ENCODE data around the gene CNTN5.

The CNTN5 gene

DNA sequence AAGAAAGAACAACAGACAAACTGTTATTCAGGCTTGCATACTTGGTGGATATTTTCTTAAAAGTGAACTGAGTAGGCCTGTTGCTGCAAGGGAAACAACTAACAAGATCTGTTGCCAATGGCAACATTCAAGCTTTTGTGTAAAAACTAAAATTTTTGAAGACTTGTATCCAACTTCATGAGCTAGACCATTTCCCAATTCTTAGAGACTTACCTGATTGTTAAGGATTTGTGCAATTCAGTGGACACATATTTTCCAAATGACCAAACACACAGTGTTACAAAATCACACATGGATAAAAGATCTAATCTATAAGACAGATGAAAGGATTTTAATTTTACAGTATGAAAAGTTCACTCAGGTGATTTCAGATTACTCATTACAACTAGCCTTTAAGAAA is 564.1 kb downstream of the CNTN5 start:
- no peak for DNase-seq (ENCODE audit: low spot score)

GRCh38 chr11:99585606-99586005 is 564.9 kb downstream of the CNTN5 start:
- Histone ChIP-seq H3K27ac (ENCODE audit: poor library complexity, severe bottlenecking) (no peak overlapping the region), H3K4me3 (ENCODE audit: severe bottlenecking) (no peak overlapping the region), H3K36me3 (ENCODE audit: low read depth) (no peaks in the 10 kb centered on the region), H3K4me1 (ENCODE audit: insufficient read depth, poor library complexity, severe bottlenecking) (peaks cover 3% of the 10 kb centered on the region), H3K27me3 (ENCODE audit: insufficient read depth, poor library complexity, severe bottlenecking) (no peaks in the 10 kb centered on the region), H3K9me3 (ENCODE audit: severe bottlenecking) (no peaks in the 10 kb centered on the region)
- DNase-seq (ENCODE audit: low spot score) (no peak), ATAC-seq (ENCODE audit: low read depth) (no peak)
- TF ChIP-seq, protein P1, sequence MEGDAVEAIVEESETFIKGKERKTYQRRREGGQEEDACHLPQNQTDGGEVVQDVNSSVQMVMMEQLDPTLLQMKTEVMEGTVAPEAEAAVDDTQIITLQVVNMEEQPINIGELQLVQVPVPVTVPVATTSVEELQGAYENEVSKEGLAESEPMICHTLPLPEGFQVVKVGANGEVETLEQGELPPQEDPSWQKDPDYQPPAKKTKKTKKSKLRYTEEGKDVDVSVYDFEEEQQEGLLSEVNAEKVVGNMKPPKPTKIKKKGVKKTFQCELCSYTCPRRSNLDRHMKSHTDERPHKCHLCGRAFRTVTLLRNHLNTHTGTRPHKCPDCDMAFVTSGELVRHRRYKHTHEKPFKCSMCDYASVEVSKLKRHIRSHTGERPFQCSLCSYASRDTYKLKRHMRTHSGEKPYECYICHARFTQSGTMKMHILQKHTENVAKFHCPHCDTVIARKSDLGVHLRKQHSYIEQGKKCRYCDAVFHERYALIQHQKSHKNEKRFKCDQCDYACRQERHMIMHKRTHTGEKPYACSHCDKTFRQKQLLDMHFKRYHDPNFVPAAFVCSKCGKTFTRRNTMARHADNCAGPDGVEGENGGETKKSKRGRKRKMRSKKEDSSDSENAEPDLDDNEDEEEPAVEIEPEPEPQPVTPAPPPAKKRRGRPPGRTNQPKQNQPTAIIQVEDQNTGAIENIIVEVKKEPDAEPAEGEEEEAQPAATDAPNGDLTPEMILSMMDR (IDR thresholded peaks at IDR 0.05; ENCODE audit: poor library complexity, severe bottlenecking): no peak

More for the DNA sequence above, 564.1 kb downstream of the CNTN5 start:
- TF ChIP-seq, protein P1 (IDR thresholded peaks at IDR 0.05; ENCODE audit: poor library complexity, severe bottlenecking): no peak
- H3K27me3 ChIP-seq (ENCODE audit: insufficient read depth, poor library complexity, severe bottlenecking): no peaks in the 10 kb centered on the region
- no peaks in the 10 kb centered on the region for H3K9me3 ChIP-seq (ENCODE audit: severe bottlenecking)
- H3K4me3 ChIP-seq (ENCODE audit: severe bottlenecking): no peak overlapping the region
- no peak for ATAC-seq (ENCODE audit: low read depth)
- H3K27ac ChIP-seq (ENCODE audit: poor library complexity, severe bottlenecking): no peak overlapping the region
- no peaks in the 10 kb centered on the region for H3K36me3 ChIP-seq (ENCODE audit: low read depth)
- peaks cover 3% of the 10 kb centered on the region for H3K4me1 ChIP-seq (ENCODE audit: insufficient read depth, poor library complexity, severe bottlenecking)

DNA sequence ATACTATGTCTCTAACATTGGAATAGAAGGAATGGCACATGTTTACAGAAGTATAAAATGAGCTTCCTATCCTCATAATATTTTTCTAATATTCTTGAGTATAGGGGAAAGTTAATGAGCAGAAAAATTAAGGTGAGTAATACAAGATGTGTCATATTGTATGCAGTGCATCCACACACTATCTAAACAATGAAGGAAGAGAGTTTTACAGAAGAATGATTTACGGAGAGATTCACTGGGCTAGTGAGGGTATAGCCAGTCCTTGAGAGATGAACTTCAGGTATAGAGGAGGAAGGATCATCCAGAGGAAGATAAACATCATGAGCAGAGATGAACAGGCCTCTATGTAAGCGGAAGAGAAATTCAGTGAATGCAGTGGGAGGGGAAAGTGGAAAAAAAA is 569.0 kb downstream of the CNTN5 start:
- DNase-seq (ENCODE audit: low spot score): no peak
- H3K27me3 ChIP-seq (ENCODE audit: insufficient read depth, poor library complexity, severe bottlenecking): no peaks in the 10 kb centered on the region
- ATAC-seq (ENCODE audit: low read depth): no peak
- TF ChIP-seq, protein P1 (IDR thresholded peaks at IDR 0.05; ENCODE audit: poor library complexity, severe bottlenecking): no peak
- H3K4me1 ChIP-seq (ENCODE audit: insufficient read depth, poor library complexity, severe bottlenecking): peaks cover 3% of the 10 kb centered on the region
- no peak overlapping the region for H3K4me3 ChIP-seq (ENCODE audit: severe bottlenecking)
- no peaks in the 10 kb centered on the region for H3K36me3 ChIP-seq (ENCODE audit: low read depth)
- no peak overlapping the region for H3K27ac ChIP-seq (ENCODE audit: poor library complexity, severe bottlenecking)
- no peaks in the 10 kb centered on the region for H3K9me3 ChIP-seq (ENCODE audit: severe bottlenecking)

- no peak for ATAC-seq (ENCODE audit: low read depth)
- TF ChIP-seq, protein P1 (IDR thresholded peaks at IDR 0.05; ENCODE audit: poor library complexity, severe bottlenecking): no peak
- no peak for DNase-seq (ENCODE audit: low spot score)
- H3K4me3 ChIP-seq (ENCODE audit: severe bottlenecking): no peak overlapping the region
- peaks cover 3% of the 10 kb centered on the region for H3K27me3 ChIP-seq (ENCODE audit: insufficient read depth, poor library complexity, severe bottlenecking)
- H3K27ac ChIP-seq (ENCODE audit: poor library complexity, severe bottlenecking): no peak overlapping the region
- H3K9me3 ChIP-seq (ENCODE audit: severe bottlenecking): no peaks in the 10 kb centered on the region
- no peaks in the 10 kb centered on the region for H3K36me3 ChIP-seq (ENCODE audit: low read depth)
- H3K4me1 ChIP-seq (ENCODE audit: insufficient read depth, poor library complexity, severe bottlenecking): no peaks in the 10 kb centered on the region
Observed at GRCh38 chr11:99592266-99592665, 571.5 kb downstream of the CNTN5 start.

DNA sequence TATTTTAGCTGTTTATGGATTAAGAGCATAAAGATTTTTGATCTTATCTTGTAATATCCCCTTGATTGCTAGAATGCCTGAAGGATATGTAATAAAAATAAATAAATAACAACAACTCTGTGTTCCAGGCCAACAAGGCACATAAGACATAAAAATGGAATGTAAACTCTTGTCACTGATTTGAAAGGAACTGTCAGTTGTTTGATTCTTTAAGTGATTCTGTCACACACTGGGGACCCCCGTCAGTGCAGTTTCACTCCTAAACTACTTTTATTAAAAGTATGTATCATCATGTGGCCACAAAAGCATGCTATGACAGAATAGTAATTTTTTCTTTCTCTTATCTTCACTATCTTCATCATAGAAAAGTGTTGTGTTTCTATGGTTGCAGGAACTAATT is 572.4 kb downstream of the CNTN5 start:
- TF ChIP-seq, protein P1 (IDR thresholded peaks at IDR 0.05; ENCODE audit: poor library complexity, severe bottlenecking): no peak
- Histone ChIP-seq H3K4me1 (ENCODE audit: insufficient read depth, poor library complexity, severe bottlenecking) (no peaks in the 10 kb centered on the region), H3K9me3 (ENCODE audit: severe bottlenecking) (no peaks in the 10 kb centered on the region), H3K36me3 (ENCODE audit: low read depth) (no peaks in the 10 kb centered on the region), H3K27me3 (ENCODE audit: insufficient read depth, poor library complexity, severe bottlenecking) (peaks cover 3% of the 10 kb centered on the region), H3K4me3 (ENCODE audit: severe bottlenecking) (no peak overlapping the region), H3K27ac (ENCODE audit: poor library complexity, severe bottlenecking) (no peak overlapping the region)
- DNase-seq (ENCODE audit: low spot score) (no peak), ATAC-seq (ENCODE audit: low read depth) (no peak)
